GM23248 (cell line): Measurements from ENCODE around the gene NT5M. TPM values are rescaled to one million over a fixed set of nuclear protein-coding genes. Genes with fewer than 3 reads are reported as not detected.

Source experiments
- DNase-seq: peaks from one replicate; pipeline ENCODE4 v3.0.0-alpha.2; 2015
- H2AFZ ChIP-seq: fragments of 200-600 bp; sonication (generic); 2 replicates; pipeline ENCODE4 v1.6.1; 2016; ENCODE audit warnings: antibody characterized with exemption
- H3F3A ChIP-seq: fragments of 200-600 bp; sonication (generic); 2 replicates; pipeline ENCODE4 v1.6.1; 2016; ENCODE audit warnings: mild to moderate bottlenecking, antibody characterized with exemption, mixed run types; ENCODE audit not compliant: insufficient read depth
- H3K27ac ChIP-seq: fragments of 200-600 bp; sonication (generic); 2 replicates; pipeline ENCODE4 v1.5.1; 2016; ENCODE audit warnings: mild to moderate bottlenecking
- H3K27me3 ChIP-seq: fragments of 200-600 bp; sonication (generic); replicated peaks from 2 replicates; pipeline ENCODE4 v1.6.1; 2016; ENCODE audit warnings: mild to moderate bottlenecking; ENCODE audit not compliant: insufficient read depth
- H3K36me3 ChIP-seq: fragments of 200-600 bp; sonication (generic); 2 replicates; pipeline ENCODE4 v1.6.1; 2016; ENCODE audit warnings: low read depth, mild to moderate bottlenecking
- H3K4me1 ChIP-seq: fragments of 200-600 bp; sonication (generic); 2 replicates; pipeline ENCODE4 v1.6.1; 2016; ENCODE audit warnings: mild to moderate bottlenecking; ENCODE audit not compliant: insufficient read depth
- H3K4me2 ChIP-seq: fragments of 200-600 bp; sonication (generic); one replicate; pipeline ENCODE4 v1.6.1; 2016; ENCODE audit warnings: mild to moderate bottlenecking; ENCODE audit not compliant: unreplicated experiment
- H3K4me3 ChIP-seq: fragments of 200-600 bp; sonication (generic); 2 replicates; pipeline ENCODE4 v1.5.1; 2016; ENCODE audit warnings: mild to moderate bottlenecking
- H3K79me2 ChIP-seq: fragments of 200-600 bp; sonication (generic); 2 replicates; pipeline ENCODE4 v1.6.1; 2016; ENCODE audit warnings: mild to moderate bottlenecking; ENCODE audit not compliant: insufficient read depth
- H3K9ac ChIP-seq: fragments of 200-600 bp; sonication (generic); 2 replicates; pipeline ENCODE4 v1.6.1; 2016; ENCODE audit warnings: mild to moderate bottlenecking
- H3K9me2 ChIP-seq: fragments of 200-600 bp; sonication (generic); 2 replicates; pipeline ENCODE4 v1.6.1; 2016; ENCODE audit warnings: mixed run types, mild to moderate bottlenecking, moderate library complexity; ENCODE audit not compliant: insufficient read depth
- H3K9me3 ChIP-seq: fragments of 200-600 bp; sonication (generic); one replicate; pipeline ENCODE4 v1.6.1; 2017; ENCODE audit warnings: low read depth
- H4K20me1 ChIP-seq: fragments of 200-600 bp; sonication (generic); 2 replicates; pipeline ENCODE4 v1.6.0; 2016; ENCODE audit not compliant: insufficient read depth
- EZH2 ChIP-seq: fragments of 200-600 bp; sonication (generic); IDR thresholded peaks from 2 replicates; pipeline ENCODE4 v1.6.1; 2018; ENCODE audit warnings: antibody characterized with exemption, mild to moderate bottlenecking; ENCODE audit not compliant: insufficient read depth, poor library complexity, severe bottlenecking
- EZH2phosphoT487 ChIP-seq: fragments of 200-600 bp; sonication (generic); IDR thresholded peaks from 2 replicates; pipeline ENCODE4 v1.6.1; 2018; ENCODE audit warnings: antibody characterized with exemption, moderate library complexity, mild to moderate bottlenecking, low read depth; ENCODE audit not compliant: insufficient read depth
- WGBS, 2 experiments: methylation state at CpG; one replicate each; pipeline ENCODE4 v1.1.6; 2015 to 2017; ENCODE audit warnings: low lambda C conversion rate in 2 of 2, low coverage in 1 of 2; ENCODE audit errors: missing lambda C conversion rate in 2 of 2; 5-methylcytosine and 5-hydroxymethylcytosine counted together
- in situ Hi-C: fragments of 300-500 bp; cut with MboI; formaldehyde crosslinking; loops from 2 replicates; pipeline ENCODE4 v1.15.0; 2020
- polyA plus RNA-seq: library from polyadenylated mRNA; unstranded; fragments of >200 nt; fragmentation: Nextera tagmentation; extraction: Ambion mirVana; gene quantifications from 2 replicates; pipeline ENCODE4 v1.2.1, GENCODE V29; 2016
- total RNA-seq: library from RNA; depleted of rRNA; stranded (reverse); fragments of >200 nt; shearing (Covaris generic); gene quantifications from 2 replicates; pipeline ENCODE4 v1.2.3, GENCODE V29; 2014

Gene NT5M
- total and polyA plus RNA-seq, 2 experiments from 2014 or later = 3.3 to 5.1 TPM

GRCh38 chr17:17366941-17367875, 64.0 kb downstream of the NT5M start:
- Histone ChIP-seq H3K4me2 (no peak overlapping the region), H3K4me1 (no peaks in the 10 kb centered on the region), H3K9me2 (no peaks in the 10 kb centered on the region), H3K9me3 (no peaks in the 10 kb centered on the region), H4K20me1 (no peaks in the 10 kb centered on the region), H3K4me3 (no peak overlapping the region), H3F3A (no peaks in the 10 kb centered on the region), H3K36me3 (no peaks in the 10 kb centered on the region), H3K9ac (no peak overlapping the region), H2AFZ (no peak overlapping the region), H3K27ac (no peak overlapping the region), H3K27me3 (no peaks in the 10 kb centered on the region), H3K79me2 (no peaks in the 10 kb centered on the region)
- no peak for DNase-seq
- in situ Hi-C loops = no loop called here
- TF ChIP-seq EZH2 = no peak
- no peak for TF ChIP-seq EZH2phosphoT487
- 79 to 83% methylated on average over 23 of the region's 23 CpGs for WGBS, 2 experiments

- no peak overlapping the region for H2AFZ ChIP-seq
- 67 to 85% methylated on average over 5 of the region's 5 CpGs for WGBS, 2 experiments
These were observed 64.8 kb downstream of the NT5M start for GRCh38 chr17:17367931-17368330.

GRCh38 chr17:17370711-17371110, 67.5 kb downstream of the NT5M start:
- Histone ChIP-seq H3K27me3 (no peaks in the 10 kb centered on the region), H3K4me2 (no peak overlapping the region), H3K27ac (no peak overlapping the region), H3K4me3 (no peak overlapping the region), H3K9ac (no peak overlapping the region), H3K4me1 (peaks cover 1% of the 10 kb centered on the region), H3K9me3 (no peaks in the 10 kb centered on the region), H3F3A (no peaks in the 10 kb centered on the region), H3K36me3 (no peaks in the 10 kb centered on the region), H3K79me2 (no peaks in the 10 kb centered on the region), H2AFZ (no peak overlapping the region), H3K9me2 (no peaks in the 10 kb centered on the region), H4K20me1 (no peaks in the 10 kb centered on the region)
- 91 to 93% methylated on average over 6 of the region's 6 CpGs for WGBS, 2 experiments
- no peak for DNase-seq
- in situ Hi-C loops = no loop called here
- TF ChIP-seq EZH2 (no peak), EZH2phosphoT487 (no peak)

More at GRCh38 chr17:17367931-17368330, 64.8 kb downstream of the NT5M start:
- H3K36me3 ChIP-seq = no peaks in the 10 kb centered on the region
- H3K27me3 ChIP-seq = no peaks in the 10 kb centered on the region
- no peaks in the 10 kb centered on the region for H4K20me1 ChIP-seq
- no peaks in the 10 kb centered on the region for H3K9me3 ChIP-seq
- no peak overlapping the region for H3K4me2 ChIP-seq
- H3K27ac ChIP-seq = no peak overlapping the region
- H3K9ac ChIP-seq = no peak overlapping the region
- H3K9me2 ChIP-seq = no peaks in the 10 kb centered on the region
- in situ Hi-C loops = no loop called here
- H3K4me1 ChIP-seq = no peaks in the 10 kb centered on the region
- no peak overlapping the region for H3K4me3 ChIP-seq
- no peaks in the 10 kb centered on the region for H3F3A ChIP-seq
- H3K79me2 ChIP-seq = no peaks in the 10 kb centered on the region
- TF ChIP-seq EZH2phosphoT487 (no peak), EZH2 (no peak)
- no peak for DNase-seq

DNA sequence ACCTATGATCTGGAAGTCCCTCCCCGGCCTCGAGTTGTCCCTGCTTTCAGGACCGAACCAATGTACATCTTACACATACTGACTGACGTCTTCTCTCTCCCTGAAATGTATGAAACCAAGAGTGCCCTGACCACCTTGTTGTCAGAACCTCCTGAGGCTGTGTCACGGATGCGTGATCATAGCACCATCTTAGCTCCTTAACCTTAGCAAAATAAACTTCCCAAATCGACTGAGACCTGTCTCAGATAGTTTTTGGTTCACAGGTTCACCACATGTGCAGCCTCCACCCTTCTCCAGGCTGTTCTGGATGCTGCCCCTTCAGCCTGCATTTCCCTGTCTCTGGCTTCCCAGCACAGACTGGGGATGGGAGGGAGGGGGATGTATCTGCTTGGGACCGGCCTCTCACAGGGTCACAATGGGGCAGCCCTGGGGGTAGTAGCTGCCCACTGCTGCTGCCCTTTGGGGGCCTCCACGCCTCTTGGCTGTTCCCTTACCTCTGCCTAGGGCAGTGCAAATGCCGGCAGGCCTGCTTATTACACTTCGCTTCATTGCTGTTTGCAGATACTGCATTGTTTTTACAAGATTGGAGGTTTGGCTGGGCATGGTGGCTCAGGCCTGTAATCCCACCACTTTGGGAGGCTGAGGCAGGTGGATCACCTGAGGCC, 69.8 kb downstream of the NT5M start:
- H3K9me3 ChIP-seq = no peaks in the 10 kb centered on the region
- TF ChIP-seq EZH2phosphoT487 (no peak), EZH2 (no peak)
- in situ Hi-C loops = no loop called here
- no peaks in the 10 kb centered on the region for H4K20me1 ChIP-seq
- no peak overlapping the region for H3K27ac ChIP-seq
- no peaks in the 10 kb centered on the region for H3K9me2 ChIP-seq
- H3K27me3 ChIP-seq = no peaks in the 10 kb centered on the region
- H3K79me2 ChIP-seq = no peaks in the 10 kb centered on the region
- H3F3A ChIP-seq = 0 out of 2 replicates have a peak, but pooled peaks cover 8% of the 10 kb centered on the region
- no peaks in the 10 kb centered on the region for H3K36me3 ChIP-seq
- DNase-seq = no peak
- H3K4me1 ChIP-seq = peaks cover 7% of the 10 kb centered on the region
- no peak overlapping the region for H3K4me2 ChIP-seq
- 72 to 81% methylated on average over 9 to 11 of the region's 11 CpGs for WGBS, 2 experiments
- H2AFZ ChIP-seq = no peak overlapping the region
- H3K4me3 ChIP-seq = no peak overlapping the region
- no peak overlapping the region for H3K9ac ChIP-seq
